GM21529 (cell line): Measurements from ENCODE around the gene UBE2U.
"Not testable (repeated sequence)": the region's sequence is repeated elsewhere in the genome, so short reads cannot be mapped to it uniquely, and the experiment has no call there.

Experiments used
- ATAC-seq: cut with Tn5 transposase; IDR thresholded peaks from one replicate; pipeline ENCODE4 v1.9.1; 2021; ENCODE audit not compliant: unreplicated experiment

The UBE2U gene

DNA sequence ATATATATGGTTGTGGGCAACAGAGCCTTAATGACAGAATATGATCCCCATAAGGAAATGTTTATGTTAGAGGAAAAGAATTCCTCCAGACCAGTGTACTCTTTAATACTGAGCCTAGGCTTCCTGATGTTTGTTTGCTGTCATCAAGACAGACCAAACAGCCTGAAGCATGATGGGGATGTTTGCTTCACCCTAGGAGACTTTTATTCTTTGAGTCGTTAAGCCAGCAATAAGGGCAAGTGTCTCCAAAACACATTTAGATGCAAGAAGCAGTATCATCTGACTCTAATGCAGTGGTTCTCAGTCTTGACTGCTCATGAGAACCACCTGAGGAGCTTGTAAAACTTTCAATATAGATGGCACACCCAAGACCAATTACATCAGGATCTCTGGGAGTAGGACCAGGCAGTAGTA lies 33.1 kb downstream of the UBE2U start:
- no peak for ATAC-seq

DNA sequence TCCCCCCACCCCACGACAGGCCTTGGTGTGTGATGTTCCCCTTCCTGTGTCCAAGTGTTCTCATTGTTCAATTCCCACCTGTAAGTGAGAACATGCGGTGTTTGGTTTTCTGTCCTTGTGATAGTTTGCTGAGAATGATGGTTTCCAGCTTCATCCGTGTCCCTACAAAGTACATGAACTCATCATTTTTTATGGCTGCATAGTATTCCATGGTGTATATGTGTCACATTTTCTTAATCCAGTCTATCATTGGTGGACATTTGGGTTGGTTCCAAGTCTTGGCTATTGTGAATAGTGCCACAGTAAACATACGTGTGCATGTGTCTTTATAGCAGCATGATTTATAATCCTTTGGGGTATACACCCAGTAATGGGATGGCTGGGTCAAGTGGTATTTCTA lies 36.1 kb downstream of the UBE2U start:
- ATAC-seq, result not testable (repeated sequence)

DNA sequence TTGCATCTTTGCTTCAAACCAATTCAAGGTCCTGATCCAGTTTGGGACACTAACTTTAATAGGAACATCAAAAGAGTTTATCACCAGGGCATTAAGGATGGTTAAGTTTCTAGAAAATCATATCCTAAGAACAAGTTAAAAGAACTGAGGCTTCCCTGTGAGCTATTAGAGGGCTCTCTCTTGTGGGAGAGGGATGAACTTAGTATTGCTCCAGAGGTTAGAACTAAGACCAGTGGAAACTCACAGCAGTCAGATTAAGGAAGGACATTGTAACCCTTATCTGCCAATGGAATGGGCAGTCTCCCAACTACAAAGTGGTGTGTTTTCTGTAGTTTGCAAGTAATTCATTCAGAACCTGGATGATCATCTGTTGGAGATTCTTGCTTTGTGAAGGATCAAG lies 36.8 kb downstream of the UBE2U start:
- no peak for ATAC-seq

DNA sequence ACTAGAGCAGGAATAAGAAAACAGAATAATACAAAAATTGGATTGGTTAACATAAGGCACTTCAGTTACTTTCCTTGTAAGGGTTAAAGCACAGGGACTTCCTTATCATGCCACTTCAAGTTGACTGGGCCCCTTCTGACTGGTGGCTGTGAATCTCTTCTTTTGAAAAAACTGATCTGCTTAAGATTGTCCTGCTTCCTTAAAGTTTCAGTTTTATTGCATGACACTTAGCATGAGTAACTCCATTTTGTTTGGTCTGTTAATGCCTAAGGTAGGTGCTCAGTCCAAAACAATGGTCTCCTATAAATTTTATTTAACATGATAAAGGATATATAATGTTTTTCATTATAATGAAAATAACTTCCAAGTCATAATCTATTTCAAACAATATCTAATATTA lies 37.6 kb downstream of the UBE2U start:
- ATAC-seq, result no peak

DNA sequence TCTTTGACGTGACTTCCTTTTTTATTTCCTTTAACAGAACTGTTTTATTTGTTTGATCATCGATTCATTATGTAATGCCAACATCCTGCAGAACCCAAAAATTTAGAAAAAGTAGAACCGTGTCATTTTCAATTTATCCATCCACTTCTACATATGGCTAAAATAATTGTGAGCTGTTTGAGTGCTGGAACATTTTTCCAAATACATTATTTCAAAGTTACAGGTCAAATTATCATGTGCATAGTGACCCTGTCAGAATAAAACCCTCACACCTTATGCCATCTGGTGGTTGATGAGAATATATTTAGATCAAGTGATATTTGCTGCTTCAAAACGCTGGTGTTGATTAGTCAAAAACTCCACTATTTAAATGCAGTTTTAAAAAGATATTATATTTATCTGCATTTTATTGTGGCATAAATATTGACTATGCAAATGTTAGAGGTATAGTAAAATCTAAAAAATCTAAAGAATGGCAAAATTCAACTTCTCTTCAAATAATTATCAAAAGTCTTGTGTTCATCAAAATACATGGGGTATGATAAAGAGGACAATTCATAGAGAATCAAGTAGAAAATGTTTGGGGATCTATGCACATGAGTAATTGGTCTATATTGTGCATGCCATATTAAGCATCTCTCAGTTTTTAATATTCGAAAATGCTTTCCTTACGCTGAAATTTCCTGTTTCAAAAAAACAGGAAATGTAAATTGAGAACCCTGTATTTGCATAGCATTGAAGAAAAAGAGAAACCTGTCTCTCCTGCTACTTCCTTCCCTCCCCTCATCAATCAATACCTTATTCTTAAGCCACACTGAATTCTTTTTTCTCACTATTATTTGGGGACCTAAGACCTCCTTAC lies 39.7 kb downstream of the UBE2U start:
- no peak for ATAC-seq

DNA sequence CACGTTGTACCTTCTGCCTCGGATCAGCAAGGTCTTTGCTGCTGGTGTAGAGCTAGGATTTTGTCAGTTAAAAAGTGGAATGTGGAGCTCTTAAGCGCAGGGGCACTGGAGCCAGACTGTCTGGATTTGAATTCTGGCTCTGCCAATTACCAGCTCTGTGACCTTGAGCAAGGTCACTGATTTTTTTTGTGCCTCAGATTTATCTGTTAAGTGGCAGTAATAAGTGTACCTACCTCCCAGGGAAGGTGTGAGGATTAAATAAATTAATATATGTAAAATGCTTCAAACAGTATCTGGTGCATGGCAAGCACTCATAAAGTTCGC lies 40.3 kb downstream of the UBE2U start:
- no peak for ATAC-seq

DNA sequence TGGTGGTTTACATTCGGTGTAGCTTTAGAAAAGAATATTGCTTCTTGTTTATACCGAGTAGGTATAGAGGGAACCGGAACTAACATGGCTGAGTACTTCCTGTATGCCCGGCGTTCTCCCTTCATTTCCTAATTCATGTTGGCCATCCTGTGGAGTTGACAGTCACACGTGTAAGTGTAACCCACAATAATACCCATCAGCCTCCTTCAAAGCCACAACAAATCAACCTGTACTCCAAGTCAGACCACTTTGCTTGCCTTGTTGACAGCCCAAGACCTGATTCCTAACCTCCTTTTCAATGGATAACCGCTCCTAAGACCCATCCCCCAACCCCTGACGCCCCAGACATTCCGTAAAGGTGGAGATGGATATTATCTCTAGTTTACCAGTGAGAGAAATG lies 42.1 kb downstream of the UBE2U start:
- no peak for ATAC-seq

DNA sequence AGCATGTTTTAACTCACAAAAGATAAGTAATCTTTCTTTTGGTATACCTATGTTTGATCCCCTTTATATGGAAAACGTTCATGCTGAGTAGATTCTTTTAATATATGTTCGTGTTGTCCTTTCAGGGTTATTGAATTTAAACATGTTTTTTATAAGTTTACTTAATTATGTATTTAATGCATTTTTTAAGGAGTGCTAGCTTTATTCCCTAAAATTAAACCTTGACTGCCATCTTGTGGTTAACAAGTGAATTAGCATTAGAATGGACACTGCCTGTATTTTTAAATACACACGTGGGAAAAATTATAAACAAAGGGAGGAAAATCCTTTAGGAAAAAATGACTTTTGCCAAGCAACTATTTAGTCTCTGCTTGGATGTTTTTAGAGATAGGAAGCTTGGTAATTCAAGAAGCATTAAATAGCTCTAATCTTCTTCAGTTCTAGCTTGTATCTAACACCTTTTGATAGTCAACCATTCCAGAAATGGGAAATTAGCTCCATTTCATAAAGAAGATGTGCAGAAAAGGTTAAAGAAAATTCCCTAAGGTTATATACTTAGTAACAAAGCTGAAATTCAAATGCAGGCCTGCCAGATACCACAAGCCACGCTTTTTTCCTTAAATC lies 43.0 kb downstream of the UBE2U start:
- ATAC-seq, result no peak

DNA sequence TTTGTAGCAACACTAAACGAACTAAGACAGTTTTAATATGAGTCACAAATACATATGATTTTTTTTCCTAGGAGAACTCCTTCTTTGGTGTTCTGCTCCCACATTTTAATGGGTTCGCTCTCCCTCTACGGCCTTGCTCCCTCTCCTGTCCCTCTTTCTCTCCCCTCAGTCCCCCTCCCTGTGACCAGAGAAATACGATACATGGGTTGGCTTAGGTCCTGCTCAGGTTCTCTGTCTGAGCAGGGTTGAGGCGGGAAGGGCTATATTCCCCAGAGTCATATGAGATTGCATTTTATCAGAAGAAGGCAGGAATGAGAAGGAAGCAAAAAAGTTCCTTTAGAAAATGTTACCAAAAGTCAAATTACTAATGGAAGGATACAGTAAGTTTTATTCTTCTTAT lies 44.6 kb downstream of the UBE2U start:
- ATAC-seq, result no peak

DNA sequence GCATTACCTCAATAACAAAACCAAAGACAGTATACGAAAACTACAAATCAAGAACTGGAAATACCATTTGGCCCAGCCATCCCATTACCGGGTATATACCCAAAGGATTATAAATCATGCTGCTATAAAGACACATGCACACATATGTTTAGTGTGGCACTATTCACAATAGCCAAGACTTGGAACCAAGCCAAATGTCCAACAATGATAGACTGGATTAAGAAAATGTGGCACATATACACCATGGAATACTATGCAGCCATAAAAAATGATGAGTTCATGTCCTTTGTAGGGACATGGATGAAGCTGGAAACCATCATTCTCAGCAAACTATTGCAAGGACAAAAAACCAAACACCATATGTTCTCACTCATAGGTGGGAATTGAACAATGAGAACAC lies 47.0 kb downstream of the UBE2U start:
- not testable (repeated sequence) for ATAC-seq

DNA sequence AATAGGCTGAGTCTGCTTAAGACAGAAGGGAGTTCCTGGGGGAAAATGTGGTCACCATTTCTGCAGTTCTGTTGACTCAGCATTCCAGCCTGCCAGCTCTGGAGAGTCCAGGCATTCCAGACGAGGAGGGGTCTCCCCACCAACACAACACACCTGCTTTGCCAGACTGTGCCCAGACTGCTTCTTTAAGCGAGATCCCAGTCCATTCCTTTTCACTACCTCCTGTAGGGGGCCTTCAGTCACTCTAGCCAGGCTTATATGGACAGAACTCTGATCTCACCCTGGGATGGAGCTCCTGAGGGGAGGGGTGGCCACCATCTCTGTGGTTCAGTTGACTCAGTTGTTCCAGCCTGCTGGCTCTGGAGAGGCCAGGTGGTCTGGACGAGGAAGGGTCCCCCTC lies 48.5 kb downstream of the UBE2U start:
- ATAC-seq, result no peak

DNA sequence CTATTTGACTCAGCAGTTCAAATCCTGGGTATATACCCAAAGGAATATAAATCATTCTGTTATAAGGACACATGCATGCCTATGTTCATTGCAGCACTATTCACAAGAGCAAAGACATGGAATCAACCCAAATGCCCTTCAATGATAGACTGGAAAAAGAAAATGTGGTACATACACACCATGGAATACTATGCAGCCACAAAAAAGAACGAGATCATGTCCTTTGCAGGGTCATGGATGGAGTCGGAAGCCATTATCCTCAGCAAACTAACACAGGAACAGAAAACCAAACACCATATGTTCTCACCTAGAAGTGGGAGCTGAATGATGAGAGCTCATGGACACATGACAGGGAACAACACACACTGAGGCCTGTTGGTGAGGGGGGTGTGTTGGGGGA lies 53.8 kb downstream of the UBE2U start:
- not testable (repeated sequence) for ATAC-seq

DNA sequence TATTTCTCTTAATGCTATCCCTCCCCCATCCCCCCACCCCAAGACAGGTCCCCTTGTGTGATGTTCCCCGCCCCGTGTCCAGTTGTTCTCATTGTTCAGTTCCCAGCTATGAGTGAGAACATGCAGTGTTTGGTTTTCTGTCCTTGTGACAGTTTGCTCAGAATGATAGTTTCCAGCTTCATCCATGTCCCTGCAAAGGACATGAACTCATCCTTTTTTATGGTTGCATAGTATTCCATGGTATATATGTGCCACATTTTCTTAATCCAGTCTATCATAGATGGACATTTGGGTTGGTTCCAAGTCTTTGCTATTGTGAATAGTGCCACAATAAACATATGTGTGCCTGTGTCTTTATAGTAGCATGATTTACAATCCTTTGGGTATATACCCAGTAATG lies 55.0 kb downstream of the UBE2U start:
- not testable (repeated sequence) for ATAC-seq

DNA sequence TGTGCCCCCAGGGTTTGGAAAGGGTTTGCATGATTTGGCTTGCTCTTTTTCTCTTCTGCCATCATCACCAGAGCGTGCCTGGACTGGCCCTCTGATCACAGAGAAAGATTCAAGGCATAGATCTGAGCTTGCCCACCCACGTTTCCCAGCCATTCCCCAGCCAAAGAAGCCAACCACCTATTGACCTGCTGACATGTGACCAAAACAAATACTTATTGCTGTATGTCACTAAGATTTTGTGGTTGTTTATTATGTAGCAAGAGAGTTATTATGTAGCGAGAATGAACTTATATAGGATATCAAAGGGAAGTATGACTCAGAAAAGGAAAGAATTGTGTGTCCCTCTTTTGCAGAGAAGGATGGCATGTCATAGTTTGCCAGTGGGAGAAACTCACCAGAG lies 59.9 kb downstream of the UBE2U start:
- ATAC-seq, result no peak

DNA sequence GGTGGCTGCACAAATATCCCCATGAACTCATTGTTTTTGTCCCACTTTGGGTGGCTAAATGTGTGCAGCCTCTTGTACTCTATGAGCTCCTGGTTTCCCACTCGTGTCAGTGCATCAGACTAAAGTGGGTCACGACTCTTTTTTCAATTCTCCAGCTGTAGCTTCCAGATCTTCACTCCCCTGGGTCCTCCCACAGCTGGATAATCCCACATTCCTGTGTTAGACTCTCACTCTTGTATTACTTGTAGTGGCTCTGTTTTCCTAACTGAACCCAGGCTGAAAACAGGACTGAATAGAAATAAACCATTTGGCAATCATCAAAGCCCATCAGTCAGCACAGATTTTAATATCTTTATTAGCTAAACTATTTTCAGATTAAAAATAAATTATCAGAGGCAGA lies 60.4 kb downstream of the UBE2U start:
- ATAC-seq, result no peak

DNA sequence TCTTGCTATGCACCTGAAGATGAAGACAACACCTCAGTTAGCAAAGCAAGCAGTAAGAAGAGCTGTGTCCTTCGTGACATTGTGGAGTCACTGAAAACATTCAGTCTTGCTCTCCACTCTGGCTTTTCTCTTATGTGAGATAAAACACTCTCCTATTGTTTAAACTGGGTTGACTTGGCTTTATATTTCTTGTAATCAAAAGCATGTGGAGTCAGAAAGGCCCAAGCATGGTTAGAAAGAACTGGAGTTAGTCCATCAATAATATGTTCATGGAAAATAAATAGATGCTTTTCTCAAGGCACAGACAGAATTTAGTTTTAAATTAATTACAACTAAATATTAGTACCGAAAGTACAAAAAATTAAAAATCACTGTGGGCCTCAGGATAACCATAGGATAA lies 61.7 kb downstream of the UBE2U start:
- no peak for ATAC-seq

DNA sequence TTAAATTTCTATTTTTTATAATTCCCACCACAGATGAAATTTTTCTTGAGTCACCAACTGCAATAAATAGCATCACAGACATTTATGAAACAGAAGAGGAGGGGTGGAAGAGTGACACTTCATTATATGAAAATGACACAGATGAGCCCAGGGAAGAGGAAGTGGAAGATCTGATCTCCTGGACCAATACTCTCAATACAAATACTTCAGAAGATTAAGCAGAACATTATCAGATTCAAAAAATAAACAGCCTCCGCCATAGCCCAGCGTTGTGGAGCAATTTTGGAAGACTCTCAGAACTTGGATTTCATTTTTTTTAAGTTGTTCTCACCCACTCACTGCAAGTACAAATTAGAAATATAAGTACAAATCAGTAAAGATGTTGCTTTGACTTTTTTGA lies 63.6 kb downstream of the UBE2U start:
- no peak for ATAC-seq

DNA sequence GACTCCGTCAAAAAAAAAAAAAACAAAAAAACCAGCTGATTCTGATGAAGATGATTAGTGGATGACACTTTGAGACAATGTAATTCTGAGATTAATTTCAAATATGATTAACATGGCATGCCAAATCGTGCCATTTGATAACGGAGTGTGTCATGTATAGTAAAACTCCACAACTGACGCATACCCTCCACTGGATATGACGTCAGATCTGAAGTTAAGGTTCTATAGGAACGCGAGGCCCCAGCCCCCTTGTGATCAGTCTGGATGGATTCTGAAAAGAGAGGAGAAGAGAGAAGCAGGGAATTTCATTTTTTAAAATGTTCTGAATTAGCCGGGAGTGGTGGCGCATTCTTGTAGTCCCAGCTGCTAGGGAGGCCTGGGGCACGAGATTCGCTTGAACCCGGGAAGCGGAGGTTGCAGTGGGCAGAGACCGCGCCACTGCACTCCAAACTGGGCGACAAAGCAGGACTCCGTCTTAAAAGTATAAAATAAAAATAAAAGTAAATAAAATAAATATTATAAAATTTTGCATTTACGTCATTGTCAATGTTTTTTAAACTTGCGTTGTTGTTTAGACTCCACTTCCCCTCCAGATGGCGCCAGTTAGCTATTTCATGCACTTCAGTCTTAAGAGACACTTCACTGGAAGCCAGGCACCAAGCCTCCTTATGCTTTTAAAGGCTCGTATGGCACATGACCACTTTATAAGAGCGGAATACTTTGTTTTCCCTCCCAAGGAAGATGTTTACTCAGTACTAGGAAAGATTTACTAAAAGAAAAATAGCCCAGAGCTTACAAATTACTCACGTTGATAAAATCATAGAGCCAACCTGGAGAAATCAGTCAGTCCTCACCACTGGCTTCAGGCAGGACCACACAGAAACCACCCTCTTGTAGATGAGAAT lies 65.5 kb downstream of the UBE2U start:
- peak; percentile 75 for ATAC-seq

DNA sequence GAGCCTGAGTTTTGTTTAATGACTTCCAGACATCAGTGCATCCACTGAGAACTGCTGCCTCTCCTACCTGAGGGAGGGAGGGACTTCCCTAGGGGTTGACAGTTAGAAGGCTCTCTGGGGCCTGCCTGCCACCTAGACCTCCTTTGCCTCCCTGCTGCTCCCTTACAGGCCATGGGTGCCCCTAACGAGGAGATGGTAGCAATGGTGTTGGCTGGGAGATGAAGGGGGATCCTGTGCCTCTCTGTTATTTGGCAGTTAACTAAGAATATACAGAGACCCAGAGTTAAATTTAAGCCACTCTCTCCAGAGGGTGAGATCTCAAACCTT lies 66.1 kb downstream of the UBE2U start:
- ATAC-seq, result no peak

DNA sequence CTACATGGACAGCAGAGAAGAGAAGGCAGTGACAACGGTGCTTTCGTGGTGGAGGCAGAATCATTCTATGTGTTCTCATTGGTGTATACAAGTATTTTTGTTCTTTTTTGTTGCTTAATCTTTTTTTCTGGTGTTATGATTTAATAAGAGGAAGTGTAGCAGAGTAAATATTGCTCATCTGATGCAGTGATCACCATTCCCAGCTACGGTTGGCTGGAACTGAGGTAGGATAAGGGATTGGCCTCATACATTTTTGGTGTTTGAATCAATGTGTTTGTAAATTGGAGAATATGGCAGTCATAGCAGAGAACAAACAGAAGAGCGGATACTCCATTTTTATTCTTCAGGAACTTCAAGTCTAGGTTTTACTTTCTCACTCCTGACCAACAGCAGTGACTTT lies 76.6 kb downstream of the UBE2U start:
- no peak for ATAC-seq

DNA sequence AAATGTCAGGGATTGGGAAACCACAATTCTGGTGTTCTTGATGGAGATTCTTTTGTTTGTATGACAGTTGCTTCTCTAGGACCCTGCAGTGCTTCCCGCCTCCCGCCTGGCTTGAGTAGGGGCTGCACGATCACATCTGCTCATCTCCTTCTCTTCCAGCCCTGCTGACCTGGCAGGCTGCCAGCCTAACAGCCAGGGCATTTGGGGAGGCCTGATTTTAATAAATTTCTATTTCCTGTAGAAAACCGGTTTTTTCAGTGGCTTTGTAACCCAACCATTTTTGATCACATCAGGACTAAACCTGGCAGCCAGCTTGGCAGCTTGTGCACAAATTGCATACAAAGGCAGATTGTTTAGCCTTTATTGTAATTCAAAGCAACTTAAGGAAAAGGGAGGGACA lies 78.9 kb downstream of the UBE2U start:
- ATAC-seq, result no peak

DNA sequence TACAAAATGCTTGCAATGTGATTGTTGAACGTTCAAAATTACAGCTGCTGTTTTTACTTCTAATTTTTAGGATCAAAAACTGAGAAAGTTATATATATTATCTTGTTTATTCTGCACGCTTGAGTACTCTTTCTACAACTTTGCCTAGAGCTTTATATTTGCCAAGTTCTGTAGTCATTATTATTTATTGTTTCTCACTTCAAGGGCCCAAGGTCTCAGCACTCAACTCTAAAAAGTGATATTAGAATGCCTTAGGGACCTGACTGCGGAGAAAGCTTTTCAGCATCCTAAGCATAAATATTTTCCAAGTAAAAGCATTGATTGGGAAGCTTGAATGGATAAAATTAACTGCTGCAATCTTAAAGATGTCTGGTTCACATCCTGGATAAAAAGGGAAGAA lies 83.6 kb downstream of the UBE2U start:
- ATAC-seq, result no peak
